Type B pancreatic cell (in vitro differentiated cells): Measurements from ENCODE around the gene MAP7D1. TPM values are rescaled to one million over a fixed set of nuclear protein-coding genes. Genes with fewer than 3 reads are reported as not detected.

Experiments used
- DNase-seq: peaks from one replicate; pipeline ENCODE4 v3.0.0; 2021; ENCODE audit warnings: mixed read lengths; ENCODE audit not compliant: unreplicated experiment; ENCODE audit errors: extremely low spot score
- H3K27ac Mint-ChIP-seq: 2 replicates; pipeline ENCODE4 v1.8.0; 2021; ENCODE audit warnings: mild to moderate bottlenecking, mixed read lengths
- H3K27me3 Mint-ChIP-seq: 2 replicates; pipeline ENCODE4 v1.8.0; 2021; ENCODE audit warnings: mixed read lengths
- H3K36me3 Mint-ChIP-seq: 2 replicates; pipeline ENCODE4 v1.8.0; 2021; ENCODE audit warnings: mixed read lengths
- H3K4me1 Mint-ChIP-seq: one replicate; pipeline ENCODE4 v1.8.0; 2021; ENCODE audit warnings: mixed read lengths; ENCODE audit not compliant: unreplicated experiment
- H3K4me3 Mint-ChIP-seq: 2 replicates; pipeline ENCODE4 v1.8.0; 2021; ENCODE audit warnings: mild to moderate bottlenecking, mixed read lengths
- H3K9me3 Mint-ChIP-seq: 2 replicates; pipeline ENCODE4 v1.8.0; 2021; ENCODE audit warnings: mixed read lengths
- total RNA-seq: library from RNA; stranded (reverse); gene quantifications from 2 replicates; pipeline ENCODE4 v1.2.1, GENCODE V29; 2021; ENCODE audit warnings: low replicate concordance
- TF ChIP-seq, protein P1 (sequence below): fragments of 200-600 bp; sonication (generic); conservative IDR thresholded peaks from 2 replicates; pipeline ENCODE4 v1.5.0; 2021; ENCODE audit warnings: antibody characterized with exemption, mild to moderate bottlenecking

MAP7D1 gene
- total RNA-seq, 1 donor from 2014 or later = 112 TPM

DNA sequence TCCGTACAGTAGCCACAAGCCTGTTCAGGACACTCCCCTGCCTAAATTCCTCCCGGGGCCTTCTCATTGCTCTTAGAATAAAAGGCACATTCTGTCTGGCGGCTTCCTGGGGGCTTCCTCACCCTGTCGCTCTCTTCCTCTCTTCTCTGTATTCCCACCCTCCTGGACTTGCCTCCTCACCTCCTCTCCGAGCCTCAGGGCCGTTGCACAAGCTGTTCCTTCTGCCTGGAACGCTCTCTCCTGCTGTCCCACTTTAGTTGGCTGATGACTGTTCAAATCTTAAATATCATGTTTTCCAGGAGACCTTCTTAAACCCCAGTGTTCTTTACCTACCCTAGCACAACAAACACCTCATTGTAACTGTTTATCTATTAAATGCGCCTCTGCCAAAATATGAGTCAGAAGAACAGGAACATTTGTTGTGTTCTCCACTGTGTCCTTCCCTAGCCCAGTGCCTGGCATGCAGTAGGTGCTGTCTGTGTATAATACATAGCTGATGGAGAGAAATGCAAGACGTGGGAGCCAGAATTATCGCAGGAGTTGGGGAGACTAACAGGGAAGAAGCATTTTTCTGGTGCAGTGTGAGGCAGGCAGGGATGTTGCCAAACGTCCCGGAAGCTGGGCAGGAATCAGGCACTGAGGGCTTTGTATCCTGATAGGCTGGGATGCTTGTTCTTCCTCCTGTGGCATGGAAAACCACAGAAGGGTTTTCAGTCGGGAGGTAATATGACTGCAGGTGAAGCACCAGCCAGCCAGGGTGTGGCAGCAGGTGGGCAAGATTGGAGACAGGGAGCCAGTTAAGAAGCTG lies 44.2 kb downstream of the MAP7D1 start:
- no peaks in the 10 kb centered on the region for H3K36me3 Mint-ChIP-seq
- H3K27ac Mint-ChIP-seq = no peak overlapping the region
- H3K4me1 Mint-ChIP-seq = peaks cover 6% of the 10 kb centered on the region
- H3K4me3 Mint-ChIP-seq = no peak overlapping the region
- no peak for DNase-seq
- TF ChIP-seq, protein P1, sequence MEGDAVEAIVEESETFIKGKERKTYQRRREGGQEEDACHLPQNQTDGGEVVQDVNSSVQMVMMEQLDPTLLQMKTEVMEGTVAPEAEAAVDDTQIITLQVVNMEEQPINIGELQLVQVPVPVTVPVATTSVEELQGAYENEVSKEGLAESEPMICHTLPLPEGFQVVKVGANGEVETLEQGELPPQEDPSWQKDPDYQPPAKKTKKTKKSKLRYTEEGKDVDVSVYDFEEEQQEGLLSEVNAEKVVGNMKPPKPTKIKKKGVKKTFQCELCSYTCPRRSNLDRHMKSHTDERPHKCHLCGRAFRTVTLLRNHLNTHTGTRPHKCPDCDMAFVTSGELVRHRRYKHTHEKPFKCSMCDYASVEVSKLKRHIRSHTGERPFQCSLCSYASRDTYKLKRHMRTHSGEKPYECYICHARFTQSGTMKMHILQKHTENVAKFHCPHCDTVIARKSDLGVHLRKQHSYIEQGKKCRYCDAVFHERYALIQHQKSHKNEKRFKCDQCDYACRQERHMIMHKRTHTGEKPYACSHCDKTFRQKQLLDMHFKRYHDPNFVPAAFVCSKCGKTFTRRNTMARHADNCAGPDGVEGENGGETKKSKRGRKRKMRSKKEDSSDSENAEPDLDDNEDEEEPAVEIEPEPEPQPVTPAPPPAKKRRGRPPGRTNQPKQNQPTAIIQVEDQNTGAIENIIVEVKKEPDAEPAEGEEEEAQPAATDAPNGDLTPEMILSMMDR = no peak
- H3K27me3 Mint-ChIP-seq = no peaks in the 10 kb centered on the region
- no peaks in the 10 kb centered on the region for H3K9me3 Mint-ChIP-seq

- Mint-ChIP-seq H3K4me1 (peaks cover 6% of the 10 kb centered on the region), H3K36me3 (no peaks in the 10 kb centered on the region), H3K9me3 (no peaks in the 10 kb centered on the region), H3K4me3 (no peak overlapping the region), H3K27ac (no peak overlapping the region), H3K27me3 (no peaks in the 10 kb centered on the region)
- TF ChIP-seq, protein P1 = no peak
- no peak for DNase-seq
Measured at GRCh38 chr1:36203027-36203553, 47.1 kb downstream of the MAP7D1 start.

DNA sequence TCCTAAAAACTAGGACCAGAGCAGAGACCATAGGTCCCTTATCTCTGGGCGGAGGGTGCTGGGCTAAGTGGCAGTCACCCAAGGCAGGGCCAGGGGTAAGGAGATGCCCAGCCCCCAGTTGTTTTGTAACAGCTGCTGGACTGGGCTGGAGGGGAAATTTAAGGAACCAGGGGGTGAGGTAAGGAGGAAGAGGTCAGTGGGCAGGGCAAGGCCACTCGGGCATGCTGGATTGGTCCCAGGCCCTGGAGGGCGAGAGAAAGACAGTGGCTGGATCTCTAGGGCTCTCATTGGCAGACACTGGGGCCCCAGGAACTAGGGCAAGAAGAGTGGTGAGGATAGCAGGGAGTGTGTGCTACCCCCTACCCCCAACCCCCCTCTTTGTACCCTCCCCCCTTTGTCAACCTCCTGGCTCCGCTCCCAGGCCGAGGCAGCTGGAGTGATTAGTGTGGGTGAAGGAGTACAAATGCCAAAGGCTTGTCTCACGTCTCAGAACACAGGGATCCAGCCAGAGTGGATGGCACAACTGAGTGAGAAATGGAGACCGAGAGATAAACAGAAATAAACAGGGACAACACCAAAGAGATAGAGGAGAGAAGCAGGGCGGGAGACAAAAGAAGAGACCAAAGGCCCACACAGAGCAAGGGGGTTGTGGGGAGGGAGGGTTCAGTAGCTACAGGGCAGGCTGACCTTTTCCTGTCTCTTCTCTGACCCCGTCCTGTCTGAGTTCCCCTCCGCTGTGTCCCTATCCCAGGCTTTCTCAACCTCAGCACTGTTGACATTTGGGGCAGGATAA lies 47.8 kb downstream of the MAP7D1 start:
- TF ChIP-seq, protein P1 = no peak
- H3K4me3 Mint-ChIP-seq = no peak overlapping the region
- H3K27me3 Mint-ChIP-seq = no peaks in the 10 kb centered on the region
- H3K4me1 Mint-ChIP-seq = peaks cover 6% of the 10 kb centered on the region
- DNase-seq = no peak
- H3K36me3 Mint-ChIP-seq = no peaks in the 10 kb centered on the region
- no peak overlapping the region for H3K27ac Mint-ChIP-seq
- no peaks in the 10 kb centered on the region for H3K9me3 Mint-ChIP-seq

GRCh38 chr1:36204347-36204909 lies 48.5 kb downstream of the MAP7D1 start:
- no peak overlapping the region for H3K27ac Mint-ChIP-seq
- H3K4me1 Mint-ChIP-seq = peaks cover 6% of the 10 kb centered on the region
- H3K4me3 Mint-ChIP-seq = no peak overlapping the region
- TF ChIP-seq, protein P1 = no peak
- DNase-seq = no peak
- H3K9me3 Mint-ChIP-seq = no peaks in the 10 kb centered on the region
- H3K36me3 Mint-ChIP-seq = no peaks in the 10 kb centered on the region
- no peaks in the 10 kb centered on the region for H3K27me3 Mint-ChIP-seq

GRCh38 chr1:36206323-36206858 lies 50.4 kb downstream of the MAP7D1 start:
- H3K27ac Mint-ChIP-seq = no peak overlapping the region
- no peaks in the 10 kb centered on the region for H3K27me3 Mint-ChIP-seq
- H3K4me3 Mint-ChIP-seq = no peak overlapping the region
- no peaks in the 10 kb centered on the region for H3K9me3 Mint-ChIP-seq
- DNase-seq = no peak
- TF ChIP-seq, protein P1 = no peak
- H3K4me1 Mint-ChIP-seq = peaks cover 6% of the 10 kb centered on the region
- no peaks in the 10 kb centered on the region for H3K36me3 Mint-ChIP-seq
